AG09319 (cell line): ENCODE data around the gene RTF2.
"Not testable (repeated sequence)": the region's sequence is repeated elsewhere in the genome, so short reads cannot be mapped to it uniquely, and the experiment has no call there.

Experiments
- DNase-seq: peaks from one replicate; pipeline ENCODE4 v3.0.0-alpha.2; 2010; ENCODE audit warnings: low read depth; ENCODE audit errors: extremely low read depth
- TF ChIP-seq, protein P1 (sequence below): IDR thresholded peaks from 2 replicates; pipeline ENCODE4 v1.5.1; 2011; ENCODE audit warnings: low read depth, mild to moderate bottlenecking, inconsistent platforms, low read length, moderate library complexity

Gene RTF2

DNA sequence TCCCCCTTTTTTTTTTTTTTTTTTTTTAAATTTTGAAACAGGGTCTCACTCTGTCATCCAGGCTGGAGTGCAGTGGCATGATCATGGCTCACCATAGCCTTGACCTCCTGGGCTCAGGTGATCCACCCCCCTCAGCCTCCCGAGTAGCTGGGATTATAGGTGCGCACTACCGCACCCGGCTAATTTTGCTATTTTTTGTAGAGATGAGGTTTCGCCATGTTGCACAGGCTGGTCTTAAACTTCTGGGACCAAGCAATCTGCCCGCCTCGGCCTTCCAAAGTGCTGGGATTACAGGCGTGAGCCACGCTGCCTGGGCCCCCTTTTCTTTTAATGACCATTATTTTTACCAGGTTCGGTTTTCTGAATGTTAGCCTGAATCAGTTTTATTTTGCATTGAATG, 51.1 kb downstream of the RTF2 start:
- DNase-seq = no peak
- TF ChIP-seq, protein P1, sequence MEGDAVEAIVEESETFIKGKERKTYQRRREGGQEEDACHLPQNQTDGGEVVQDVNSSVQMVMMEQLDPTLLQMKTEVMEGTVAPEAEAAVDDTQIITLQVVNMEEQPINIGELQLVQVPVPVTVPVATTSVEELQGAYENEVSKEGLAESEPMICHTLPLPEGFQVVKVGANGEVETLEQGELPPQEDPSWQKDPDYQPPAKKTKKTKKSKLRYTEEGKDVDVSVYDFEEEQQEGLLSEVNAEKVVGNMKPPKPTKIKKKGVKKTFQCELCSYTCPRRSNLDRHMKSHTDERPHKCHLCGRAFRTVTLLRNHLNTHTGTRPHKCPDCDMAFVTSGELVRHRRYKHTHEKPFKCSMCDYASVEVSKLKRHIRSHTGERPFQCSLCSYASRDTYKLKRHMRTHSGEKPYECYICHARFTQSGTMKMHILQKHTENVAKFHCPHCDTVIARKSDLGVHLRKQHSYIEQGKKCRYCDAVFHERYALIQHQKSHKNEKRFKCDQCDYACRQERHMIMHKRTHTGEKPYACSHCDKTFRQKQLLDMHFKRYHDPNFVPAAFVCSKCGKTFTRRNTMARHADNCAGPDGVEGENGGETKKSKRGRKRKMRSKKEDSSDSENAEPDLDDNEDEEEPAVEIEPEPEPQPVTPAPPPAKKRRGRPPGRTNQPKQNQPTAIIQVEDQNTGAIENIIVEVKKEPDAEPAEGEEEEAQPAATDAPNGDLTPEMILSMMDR = no peak

- no peak for DNase-seq
- TF ChIP-seq, protein P1 = no peak
Measured at GRCh38 chr20:56520180-56520579, 51.8 kb downstream of the RTF2 start.

DNA sequence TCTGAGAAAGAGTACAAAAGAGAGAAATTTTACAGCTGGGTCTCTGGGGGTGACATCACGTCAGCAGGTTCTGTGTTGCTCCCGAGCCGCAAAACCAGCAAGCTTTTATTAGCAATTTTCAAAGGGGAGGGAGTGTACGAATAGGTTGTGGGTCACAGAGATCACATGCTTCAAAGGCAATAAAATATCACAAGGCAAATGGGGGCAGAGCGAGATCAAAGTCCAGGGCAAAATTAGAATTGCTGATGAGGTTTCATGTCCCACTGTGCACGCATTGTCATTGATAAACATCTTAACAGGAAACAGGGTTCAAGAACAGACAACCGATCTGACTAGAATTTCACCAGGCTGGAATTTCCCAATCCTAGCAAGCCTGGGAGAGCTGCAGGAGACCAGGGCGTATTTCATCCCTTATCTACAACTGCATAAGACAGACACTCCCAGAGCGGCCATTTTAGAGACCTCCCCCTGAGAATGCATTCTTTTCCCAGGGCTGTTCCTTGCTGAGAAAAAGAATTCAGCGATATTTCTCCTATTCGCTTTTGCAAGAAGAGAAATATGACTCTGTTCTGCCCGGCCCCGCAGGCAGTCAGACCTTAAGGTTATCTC, 52.4 kb downstream of the RTF2 start:
- DNase-seq = not testable (repeated sequence)

DNA sequence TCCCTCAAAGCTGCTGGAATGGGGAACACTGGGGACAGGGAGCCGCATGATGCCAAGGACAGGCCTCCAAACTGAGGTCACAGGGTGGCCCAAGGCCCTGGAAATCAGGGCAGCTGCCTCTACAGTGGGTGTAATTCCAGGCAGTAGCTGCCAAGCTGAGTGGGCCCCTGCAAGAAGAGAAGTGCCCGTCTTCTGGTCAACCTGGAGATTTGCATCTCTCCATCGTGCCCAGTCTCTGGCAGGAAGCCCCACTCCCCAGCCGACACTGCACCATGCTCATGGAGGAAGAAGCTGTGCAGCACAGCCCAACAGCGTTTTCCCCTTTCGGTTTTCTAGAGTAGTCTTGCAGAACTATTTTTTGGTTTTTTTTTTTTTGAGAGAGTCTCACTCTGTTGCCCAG, 53.9 kb downstream of the RTF2 start:
- TF ChIP-seq, protein P1 = no peak
- DNase-seq = no peak

DNA sequence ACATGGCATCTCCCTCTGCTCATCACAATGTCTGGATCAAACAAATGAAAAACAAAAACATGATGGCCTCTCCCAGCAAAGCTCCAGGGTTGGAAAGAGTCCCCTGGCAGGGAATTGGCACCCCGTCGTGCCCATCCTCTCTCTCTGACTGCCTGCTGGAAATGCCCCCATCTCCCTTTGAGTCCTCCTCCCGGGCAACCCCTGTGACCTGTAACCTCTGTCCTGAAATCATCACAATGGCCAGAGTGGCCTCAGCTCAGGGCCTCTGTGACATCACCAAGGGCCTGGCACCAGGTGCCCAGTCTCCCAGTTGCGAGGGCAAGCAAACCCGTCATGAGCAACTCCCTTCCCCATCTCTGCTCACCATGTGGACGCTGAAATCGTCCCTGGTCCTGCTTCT, 56.0 kb downstream of the RTF2 start, which contains the start of gene FAM209A:
TSS of gene FAM209A (plus strand) at position 301 of the 400 bp plus-strand sequence. CDS start at position 366, 65 bp downstream.
- not testable (repeated sequence) for DNase-seq

DNA sequence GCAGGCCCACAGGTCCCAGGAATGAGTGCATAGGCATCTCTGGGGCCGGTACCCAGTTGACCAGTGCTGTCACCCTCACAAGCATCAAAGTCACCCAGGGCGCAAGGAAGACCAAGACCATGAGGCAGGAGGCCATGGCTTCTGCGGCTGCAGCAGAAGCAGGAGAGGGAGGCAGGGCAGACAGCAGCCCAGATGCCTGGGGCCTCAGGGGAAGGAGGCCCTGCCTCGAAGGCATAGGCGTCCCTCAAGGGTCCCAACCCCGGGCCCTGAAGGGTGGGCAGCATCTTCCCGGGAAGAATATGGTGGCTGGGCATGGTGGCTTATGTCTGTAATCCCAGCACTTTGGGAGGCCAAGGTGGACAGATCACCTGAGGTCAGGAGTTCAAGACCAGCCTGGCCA, 59.1 kb downstream of the RTF2 start:
- no peak for DNase-seq
- TF ChIP-seq, protein P1 = no peak

- not testable (repeated sequence) for DNase-seq
Measured at GRCh38 chr20:56532946-56533345, 64.5 kb downstream of the RTF2 start, which contains the start of gene FAM209B. FAM209B (plus strand) TSS chr20:56533246; CDS start chr20:56533342, 96 bp downstream.

GRCh38 chr20:56537997-56538396, 69.6 kb downstream of the RTF2 start:
- TF ChIP-seq, protein P1 = no peak
- no peak for DNase-seq

GRCh38 chr20:56540415-56540814, 72.0 kb downstream of the RTF2 start:
- DNase-seq = no peak
- TF ChIP-seq, protein P1 = no peak
